Measurements from ENCODE around the gene DSG4.

Gene DSG4

GRCh38 chr18:31382107-31382506 lies 5.5 kb downstream of the DSG4 start:
- Histone ChIP-seq H3K27me3 (ENCODE audit: insufficient read depth, low read length) (no peaks in the 10 kb centered on the region), H3K4me3 (ENCODE audit: low read depth, low read length) (no peak overlapping the region), H3K36me3 (ENCODE audit: insufficient read depth, low read length) (no peaks in the 10 kb centered on the region), H3K27ac (ENCODE audit: low read depth, low read length) (no peak overlapping the region), H2AFZ (ENCODE audit: low read length, unreplicated experiment) (no peak overlapping the region), H3K4me1 (ENCODE audit: control insufficient read depth, insufficient read depth, low read length, unreplicated experiment) (no peaks in the 10 kb centered on the region), H3K79me2 (ENCODE audit: control insufficient read depth, insufficient read depth, low read length, unreplicated experiment) (no peaks in the 10 kb centered on the region)

GRCh38 chr18:31386741-31387140 lies 10.2 kb downstream of the DSG4 start:
- Histone ChIP-seq H3K4me1 (ENCODE audit: control insufficient read depth, insufficient read depth, low read length, unreplicated experiment) (no peaks in the 10 kb centered on the region), H3K4me3 (ENCODE audit: low read depth, low read length) (no peak overlapping the region)

GRCh38 chr18:31393286-31393685 lies 16.7 kb downstream of the DSG4 start:
- H3K4me3 ChIP-seq (ENCODE audit: low read depth, low read length), result no peak overlapping the region
- no peaks in the 10 kb centered on the region for H3K79me2 ChIP-seq (ENCODE audit: control insufficient read depth, insufficient read depth, low read length, unreplicated experiment)
- no peaks in the 10 kb centered on the region for H3K36me3 ChIP-seq (ENCODE audit: insufficient read depth, low read length)
- H3K27me3 ChIP-seq (ENCODE audit: insufficient read depth, low read length), result no peaks in the 10 kb centered on the region
- no peak overlapping the region for H3K27ac ChIP-seq (ENCODE audit: low read depth, low read length)
- no peak overlapping the region for H2AFZ ChIP-seq (ENCODE audit: low read length, unreplicated experiment)
- H3K4me1 ChIP-seq (ENCODE audit: control insufficient read depth, insufficient read depth, low read length, unreplicated experiment), result no peaks in the 10 kb centered on the region

More at GRCh38 chr18:31386741-31387140, 10.2 kb downstream of the DSG4 start:
- H3K27ac ChIP-seq (ENCODE audit: low read depth, low read length), result no peak overlapping the region
- no peaks in the 10 kb centered on the region for H3K79me2 ChIP-seq (ENCODE audit: control insufficient read depth, insufficient read depth, low read length, unreplicated experiment)
- no peak overlapping the region for H2AFZ ChIP-seq (ENCODE audit: low read length, unreplicated experiment)
- no peaks in the 10 kb centered on the region for H3K27me3 ChIP-seq (ENCODE audit: insufficient read depth, low read length)
- H3K36me3 ChIP-seq (ENCODE audit: insufficient read depth, low read length), result no peaks in the 10 kb centered on the region

- no peak overlapping the region for H3K27ac ChIP-seq (ENCODE audit: low read depth, low read length)
- no peak overlapping the region for H2AFZ ChIP-seq (ENCODE audit: low read length, unreplicated experiment)
- no peaks in the 10 kb centered on the region for H3K27me3 ChIP-seq (ENCODE audit: insufficient read depth, low read length)
- H3K36me3 ChIP-seq (ENCODE audit: insufficient read depth, low read length), result no peaks in the 10 kb centered on the region
- no peak overlapping the region for H3K4me3 ChIP-seq (ENCODE audit: low read depth, low read length)
- H3K79me2 ChIP-seq (ENCODE audit: control insufficient read depth, insufficient read depth, low read length, unreplicated experiment), result no peaks in the 10 kb centered on the region
- no peaks in the 10 kb centered on the region for H3K4me1 ChIP-seq (ENCODE audit: control insufficient read depth, insufficient read depth, low read length, unreplicated experiment)
These were observed 20.4 kb downstream of the DSG4 start for GRCh38 chr18:31396796-31397612.

- Histone ChIP-seq H3K27me3 (ENCODE audit: insufficient read depth, low read length) (no peaks in the 10 kb centered on the region; the same call in 1 of the 2 replicates), H2AFZ (ENCODE audit: low read length, unreplicated experiment) (no peak overlapping the region), H3K4me1 (ENCODE audit: control insufficient read depth, insufficient read depth, low read length, unreplicated experiment) (no peaks in the 10 kb centered on the region), H3K27ac (ENCODE audit: low read depth, low read length) (no peak overlapping the region), H3K4me3 (ENCODE audit: low read depth, low read length) (no peak overlapping the region), H3K79me2 (ENCODE audit: control insufficient read depth, insufficient read depth, low read length, unreplicated experiment) (no peaks in the 10 kb centered on the region), H3K36me3 (ENCODE audit: insufficient read depth, low read length) (no peaks in the 10 kb centered on the region)
These were observed 21.6 kb downstream of the DSG4 start for GRCh38 chr18:31398191-31398590.

- no peak overlapping the region for H2AFZ ChIP-seq (ENCODE audit: low read length, unreplicated experiment)
These were observed 22.9 kb downstream of the DSG4 start for GRCh38 chr18:31399306-31400032.

GRCh38 chr18:31401156-31402025 lies 24.8 kb downstream of the DSG4 start:
- no peaks in the 10 kb centered on the region; the same call in 1 of the 2 replicates for H3K27me3 ChIP-seq (ENCODE audit: insufficient read depth, low read length)
- no peaks in the 10 kb centered on the region for H3K36me3 ChIP-seq (ENCODE audit: insufficient read depth, low read length)
- no peak overlapping the region for H2AFZ ChIP-seq (ENCODE audit: low read length, unreplicated experiment)
- no peak overlapping the region for H3K4me3 ChIP-seq (ENCODE audit: low read depth, low read length)
- H3K79me2 ChIP-seq (ENCODE audit: control insufficient read depth, insufficient read depth, low read length, unreplicated experiment), result no peaks in the 10 kb centered on the region
- H3K27ac ChIP-seq (ENCODE audit: low read depth, low read length), result no peak overlapping the region
- H3K4me1 ChIP-seq (ENCODE audit: control insufficient read depth, insufficient read depth, low read length, unreplicated experiment), result no peaks in the 10 kb centered on the region

More at GRCh38 chr18:31399306-31400032, 22.9 kb downstream of the DSG4 start:
- H3K4me3 ChIP-seq (ENCODE audit: low read depth, low read length), result no peak overlapping the region
- no peaks in the 10 kb centered on the region; the same call in 1 of the 2 replicates for H3K27me3 ChIP-seq (ENCODE audit: insufficient read depth, low read length)
- H3K4me1 ChIP-seq (ENCODE audit: control insufficient read depth, insufficient read depth, low read length, unreplicated experiment), result no peaks in the 10 kb centered on the region
- H3K36me3 ChIP-seq (ENCODE audit: insufficient read depth, low read length), result no peaks in the 10 kb centered on the region
- H3K79me2 ChIP-seq (ENCODE audit: control insufficient read depth, insufficient read depth, low read length, unreplicated experiment), result no peaks in the 10 kb centered on the region
- H3K27ac ChIP-seq (ENCODE audit: low read depth, low read length), result no peak overlapping the region

- Histone ChIP-seq H3K36me3 (ENCODE audit: insufficient read depth, low read length) (no peaks in the 10 kb centered on the region), H2AFZ (ENCODE audit: low read length, unreplicated experiment) (no peak overlapping the region), H3K27me3 (ENCODE audit: insufficient read depth, low read length) (no peaks in the 10 kb centered on the region; the same call in 1 of the 2 replicates), H3K4me1 (ENCODE audit: control insufficient read depth, insufficient read depth, low read length, unreplicated experiment) (no peaks in the 10 kb centered on the region), H3K4me3 (ENCODE audit: low read depth, low read length) (no peak overlapping the region), H3K27ac (ENCODE audit: low read depth, low read length) (no peak overlapping the region), H3K79me2 (ENCODE audit: control insufficient read depth, insufficient read depth, low read length, unreplicated experiment) (no peaks in the 10 kb centered on the region)
These were observed 25.4 kb downstream of the DSG4 start for GRCh38 chr18:31402026-31402373.

GRCh38 chr18:31403409-31403808 lies 26.8 kb downstream of the DSG4 start:
- Histone ChIP-seq H2AFZ (ENCODE audit: low read length, unreplicated experiment) (no peak overlapping the region), H3K4me1 (ENCODE audit: control insufficient read depth, insufficient read depth, low read length, unreplicated experiment) (no peaks in the 10 kb centered on the region), H3K27ac (ENCODE audit: low read depth, low read length) (no peak overlapping the region), H3K79me2 (ENCODE audit: control insufficient read depth, insufficient read depth, low read length, unreplicated experiment) (no peaks in the 10 kb centered on the region), H3K36me3 (ENCODE audit: insufficient read depth, low read length) (no peaks in the 10 kb centered on the region), H3K27me3 (ENCODE audit: insufficient read depth, low read length) (no peaks in the 10 kb centered on the region; the same call in 1 of the 2 replicates), H3K4me3 (ENCODE audit: low read depth, low read length) (no peak overlapping the region)

GRCh38 chr18:31407649-31408048 lies 31.1 kb downstream of the DSG4 start:
- no peak overlapping the region for H3K27ac ChIP-seq (ENCODE audit: low read depth, low read length)
- H3K4me3 ChIP-seq (ENCODE audit: low read depth, low read length), result no peak overlapping the region
- no peaks in the 10 kb centered on the region; the same call in 1 of the 2 replicates for H3K27me3 ChIP-seq (ENCODE audit: insufficient read depth, low read length)
- no peak overlapping the region for H2AFZ ChIP-seq (ENCODE audit: low read length, unreplicated experiment)
- no peaks in the 10 kb centered on the region for H3K79me2 ChIP-seq (ENCODE audit: control insufficient read depth, insufficient read depth, low read length, unreplicated experiment)
- no peaks in the 10 kb centered on the region for H3K4me1 ChIP-seq (ENCODE audit: control insufficient read depth, insufficient read depth, low read length, unreplicated experiment)
- no peaks in the 10 kb centered on the region for H3K36me3 ChIP-seq (ENCODE audit: insufficient read depth, low read length)
